Osteoblast (primary cell): Measurements from ENCODE around the gene EIF4G3. TPM values are rescaled to one million over a fixed set of nuclear protein-coding genes. Genes with fewer than 3 reads are reported as not detected.

ENCODE experiments used
- DNase-seq: peaks from one replicate; pipeline ENCODE4 v3.0.0; 2011; ENCODE audit warnings: low spot score, mixed read lengths; ENCODE audit not compliant: insufficient read length; ENCODE audit errors: missing footprints
- H2AFZ ChIP-seq: 2 replicates; pipeline ENCODE4 v1.6.0; 2011; ENCODE audit warnings: mild to moderate bottlenecking, low read length
- H3K27ac ChIP-seq: 2 replicates; pipeline ENCODE4 v1.5.1; 2011; ENCODE audit warnings: mild to moderate bottlenecking, low read depth, low read length, moderate library complexity
- H3K27me3 ChIP-seq: 2 replicates; pipeline ENCODE4 v1.6.0; 2012; ENCODE audit warnings: mild to moderate bottlenecking, control low read depth, inconsistent platforms, low read length, moderate library complexity; ENCODE audit not compliant: insufficient read depth
- H3K36me3 ChIP-seq: 2 replicates; pipeline ENCODE4 v1.5.1; 2011; ENCODE audit warnings: mild to moderate bottlenecking, low read length, control low read depth, moderate library complexity; ENCODE audit not compliant: insufficient read depth
- H3K4me1 ChIP-seq: 2 replicates; pipeline ENCODE4 v1.5.1; 2011; ENCODE audit warnings: mild to moderate bottlenecking, low read length, control low read depth, moderate library complexity; ENCODE audit not compliant: insufficient read depth
- H3K4me2 ChIP-seq: 2 replicates; pipeline ENCODE4 v1.6.0; 2011; ENCODE audit warnings: mild to moderate bottlenecking, low read length; ENCODE audit not compliant: insufficient read depth
- H3K4me3 ChIP-seq: fragments of 200-600 bp; sonication (generic); 3 replicates; pipeline ENCODE4 v1.5.1; 2012; ENCODE audit warnings: mild to moderate bottlenecking, low read length, inconsistent platforms; ENCODE audit not compliant: insufficient read depth
- H3K79me2 ChIP-seq: 2 replicates; pipeline ENCODE4 v1.6.0; 2012; ENCODE audit warnings: mild to moderate bottlenecking, low read length, control low read depth, inconsistent platforms; ENCODE audit not compliant: insufficient read depth
- H3K9me3 ChIP-seq: 2 replicates; pipeline ENCODE4 v1.5.1; 2011; ENCODE audit warnings: low read depth, low read length, control low read depth
- H4K20me1 ChIP-seq: 2 replicates; pipeline ENCODE4 v1.6.0; 2012; ENCODE audit warnings: mild to moderate bottlenecking, low read length, control low read depth; ENCODE audit not compliant: insufficient read depth
- CTCF ChIP-seq: IDR thresholded peaks from 2 replicates; pipeline ENCODE4 v1.5.1; 2011; ENCODE audit warnings: mild to moderate bottlenecking, low read depth, low read length, moderate library complexity; ENCODE audit errors: extremely low read depth
- total RNA-seq: library from RNA; depleted of rRNA; stranded (reverse); fragments of >200 nt; gene quantifications from 2 replicates; pipeline ENCODE4 v1.2.3, GENCODE V29; 2012

Gene EIF4G3
- total RNA-seq, 1 donor: 55.0 TPM

- no peaks in the 10 kb centered on the region for H3K27me3 ChIP-seq
- H3K9me3 ChIP-seq: no peaks in the 10 kb centered on the region
- no peak overlapping the region for H3K27ac ChIP-seq
- peaks cover 8% of the 10 kb centered on the region for H4K20me1 ChIP-seq
- no peak overlapping the region for H3K4me3 ChIP-seq
- TF ChIP-seq CTCF: no peak
- peaks cover 42% of the 10 kb centered on the region for H3K36me3 ChIP-seq
- no peaks in the 10 kb centered on the region for H3K79me2 ChIP-seq
- no peak overlapping the region for H3K4me2 ChIP-seq
- H3K4me1 ChIP-seq: peaks cover 18% of the 10 kb centered on the region
- no peak overlapping the region for H2AFZ ChIP-seq
- DNase-seq: no peak
Measured at GRCh38 chr1:20850021-20850420, 326.7 kb downstream of the EIF4G3 start.

- no peaks in the 10 kb centered on the region for H3K79me2 ChIP-seq
- H2AFZ ChIP-seq: no peak overlapping the region
- no peak overlapping the region for H3K4me3 ChIP-seq
- no peaks in the 10 kb centered on the region for H3K9me3 ChIP-seq
- peaks cover 6% of the 10 kb centered on the region for H4K20me1 ChIP-seq
- H3K27me3 ChIP-seq: no peaks in the 10 kb centered on the region
- no peak overlapping the region for H3K27ac ChIP-seq
- no peak for TF ChIP-seq CTCF
- H3K4me1 ChIP-seq: peaks cover 18% of the 10 kb centered on the region
- peaks cover 39% of the 10 kb centered on the region for H3K36me3 ChIP-seq
- DNase-seq: no peak
- no peak overlapping the region for H3K4me2 ChIP-seq
Measured at GRCh38 chr1:20849100-20849499, 327.6 kb downstream of the EIF4G3 start.

DNA sequence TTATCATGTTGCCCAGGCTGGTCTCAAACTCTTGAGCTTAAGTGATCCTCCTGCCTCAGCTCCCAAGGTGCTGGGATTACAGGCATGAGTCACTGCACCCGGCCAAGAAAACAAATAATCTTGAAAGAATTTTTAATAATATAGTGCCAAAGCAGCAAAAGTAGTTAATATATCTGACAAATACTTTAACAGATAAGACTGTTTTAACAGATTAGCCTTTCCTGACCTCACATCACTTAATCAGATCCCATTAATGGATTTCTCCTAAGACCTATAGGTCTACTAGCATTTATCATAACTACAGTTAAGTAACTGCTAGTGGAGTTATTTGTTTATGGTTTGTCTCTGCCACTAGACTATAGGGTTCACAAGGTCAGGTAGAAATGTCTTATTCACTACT is 328.5 kb downstream of the EIF4G3 start:
- no peak for DNase-seq
- H3K9me3 ChIP-seq: no peaks in the 10 kb centered on the region
- H3K4me3 ChIP-seq: no peak overlapping the region

GRCh38 chr1:20847611-20848080 is 329.1 kb downstream of the EIF4G3 start:
- H3K4me3 ChIP-seq: no peak overlapping the region
- H3K4me1 ChIP-seq: peaks cover 18% of the 10 kb centered on the region
- peaks cover 27% of the 10 kb centered on the region for H3K36me3 ChIP-seq
- H3K27ac ChIP-seq: peak overlapping the region; percentile 24
- no peaks in the 10 kb centered on the region for H3K79me2 ChIP-seq
- TF ChIP-seq CTCF: no peak
- no peak overlapping the region for H2AFZ ChIP-seq
- H3K4me2 ChIP-seq: peak overlapping the region; percentile 24
- no peaks in the 10 kb centered on the region for H3K9me3 ChIP-seq
- peaks cover 6% of the 10 kb centered on the region for H4K20me1 ChIP-seq
- no peaks in the 10 kb centered on the region for H3K27me3 ChIP-seq
- no peak for DNase-seq

More for the DNA sequence above, 328.5 kb downstream of the EIF4G3 start:
- no peak for TF ChIP-seq CTCF
- Histone ChIP-seq H3K79me2 (no peaks in the 10 kb centered on the region), H3K4me1 (peaks cover 18% of the 10 kb centered on the region), H3K27ac (peak overlapping the region; percentile 24), H3K4me2 (no peak overlapping the region), H3K27me3 (no peaks in the 10 kb centered on the region), H2AFZ (no peak overlapping the region), H4K20me1 (peaks cover 6% of the 10 kb centered on the region), H3K36me3 (peaks cover 33% of the 10 kb centered on the region)
